Thyroid gland (tissue), 4 donors: Measurements from ENCODE around the gene LCE1A.
A peak's percentile ranks its signal among the peaks of the same experiment; 100 is the strongest.

Experiments used
- CTCF ChIP-seq, 6 experiments: fragments of 200-600 bp in 3 of 6; fragments of 450-650 bp in 3 of 6; sonication (generic) in 3 of 6; IDR thresholded peaks; one replicate each; pipeline ENCODE4 v1.5.1; 2016 to 2019; ENCODE audit warnings: antibody characterized with exemption in 6 of 6, mild to moderate bottlenecking in 2 of 6, inconsistent platforms in 1 of 6, moderate library complexity in 1 of 6
- POLR2A ChIP-seq, 2 donors: fragments of 450-650 bp; IDR thresholded peaks; one replicate each; pipeline ENCODE4 v1.6.1; 2017; ENCODE audit warnings: antibody characterized with exemption in 2 of 2, mild to moderate bottlenecking in 2 of 2, moderate library complexity in 1 of 2

- TF ChIP-seq CTCF (IDR thresholded peaks at IDR 0.05) = peak in 2 of 6 experiments; percentile 38
- no peak for TF ChIP-seq POLR2A (IDR thresholded peaks at IDR 0.05)
These were observed 43.8 kb downstream of the LCE1A start for GRCh38 chr1:152870831-152871730.
